SK-N-SH treated with all-trans-retinoic acid at 6 μM for 48 hours (cell line): ENCODE measurements around the gene CEACAM21.

Experiments used
- ATAC-seq: fragments of 200-7000 bp; cut with Tn5 transposase; 3 replicates; pipeline ENCODE4 v1.9.1; 2020; ENCODE audit warnings: mild to moderate bottlenecking, moderate library complexity
- ARNTL ChIP-seq: fragments of 450-650 bp; formaldehyde crosslinking; IDR thresholded peaks from 2 replicates; pipeline ENCODE4 v1.5.0; 2020; ENCODE audit warnings: low read depth, mild to moderate bottlenecking, moderate library complexity, borderline replicate concordance
- CREB5 ChIP-seq: fragments of 250-450 bp; sonication (Bioruptor Pico); IDR thresholded peaks from 2 replicates; pipeline ENCODE4 v1.5.1; 2020; ENCODE audit warnings: low read depth, mild to moderate bottlenecking, moderate library complexity
- CSRNP3 ChIP-seq: fragments of 250-450 bp; sonication (Bioruptor Pico); IDR thresholded peaks from 2 replicates; pipeline ENCODE4 v1.5.1; 2021; ENCODE audit warnings: mild to moderate bottlenecking, moderate library complexity
- ESRRG ChIP-seq: fragments of 250-450 bp; sonication (Bioruptor Pico); IDR thresholded peaks from 2 replicates; pipeline ENCODE4 v1.6.1; 2021; ENCODE audit warnings: mild to moderate bottlenecking
- GLIS3 ChIP-seq: fragments of 250-450 bp; sonication (Bioruptor Pico); IDR thresholded peaks from 2 replicates; pipeline ENCODE4 v1.5.0; 2020; ENCODE audit warnings: mild to moderate bottlenecking, moderate library complexity
- ISL1 ChIP-seq: fragments of 250-450 bp; sonication (Bioruptor Pico); IDR thresholded peaks from 2 replicates; pipeline ENCODE4 v2.1.2; 2022; ENCODE audit warnings: mild to moderate bottlenecking, moderate library complexity
- OSR1 ChIP-seq: fragments of 250-450 bp; sonication (Bioruptor Pico); IDR thresholded peaks from 2 replicates; pipeline ENCODE4 v1.8.0; 2022; ENCODE audit warnings: moderate library complexity, mild to moderate bottlenecking, inconsistent platforms
- PATZ1 ChIP-seq: fragments of 250-450 bp; sonication (Bioruptor Pico); IDR thresholded peaks from 2 replicates; pipeline ENCODE4 v1.8.0; 2020; ENCODE audit warnings: mild to moderate bottlenecking, moderate library complexity, borderline replicate concordance
- PPARA ChIP-seq: fragments of 250-450 bp; sonication (Bioruptor Pico); IDR thresholded peaks from 2 replicates; pipeline ENCODE4 v1.5.0; 2020; ENCODE audit warnings: mild to moderate bottlenecking, borderline replicate concordance
- RARB ChIP-seq: fragments of 250-450 bp; sonication (Bioruptor Pico); IDR thresholded peaks from 2 replicates; pipeline ENCODE4 v1.8.0; 2021; ENCODE audit warnings: mild to moderate bottlenecking, moderate library complexity
- SNAI2 ChIP-seq: fragments of 250-450 bp; sonication (Bioruptor Pico); IDR thresholded peaks from 2 replicates; pipeline ENCODE4 v1.5.0; 2020; ENCODE audit warnings: mild to moderate bottlenecking, moderate library complexity
- TCF4 ChIP-seq: fragments of 250-450 bp; sonication (Bioruptor Pico); IDR thresholded peaks from 2 replicates; pipeline ENCODE4 v1.8.0; 2021; ENCODE audit warnings: mild to moderate bottlenecking, moderate library complexity, borderline replicate concordance
- TOX ChIP-seq: fragments of 250-450 bp; sonication (Bioruptor Pico); IDR thresholded peaks from 2 replicates; pipeline ENCODE4 v1.8.0; 2021; ENCODE audit warnings: mild to moderate bottlenecking, moderate library complexity, borderline replicate concordance
- TSHZ2 ChIP-seq: fragments of 250-450 bp; sonication (Bioruptor Pico); IDR thresholded peaks from 2 replicates; pipeline ENCODE4 v1.5.0; 2020; ENCODE audit warnings: mild to moderate bottlenecking, moderate library complexity
- ZC3H10 ChIP-seq: fragments of 250-450 bp; sonication (Bioruptor Pico); IDR thresholded peaks from 2 replicates; pipeline ENCODE4 v1.5.1; 2021; ENCODE audit warnings: mild to moderate bottlenecking, moderate library complexity
- ZFP3 ChIP-seq: fragments of 250-450 bp; sonication (Bioruptor Pico); IDR thresholded peaks from 2 replicates; pipeline ENCODE4 v1.5.0; 2020; ENCODE audit warnings: mild to moderate bottlenecking, moderate library complexity
- ZFP30 ChIP-seq: fragments of 450-650 bp; formaldehyde crosslinking; IDR thresholded peaks from 2 replicates; pipeline ENCODE4 v1.5.0; 2022; ENCODE audit warnings: mild to moderate bottlenecking, moderate library complexity
- ZNF565 ChIP-seq: fragments of 450-650 bp; formaldehyde crosslinking; conservative IDR thresholded peaks from 2 replicates; pipeline ENCODE4 v1.5.0; 2020; ENCODE audit warnings: low read depth, mild to moderate bottlenecking, moderate library complexity
- ZNF70 ChIP-seq: fragments of 450-650 bp; formaldehyde crosslinking; IDR thresholded peaks from 2 replicates; pipeline ENCODE4 v1.5.0; 2020; ENCODE audit warnings: mild to moderate bottlenecking, moderate library complexity
- ZNF8 ChIP-seq: fragments of 450-650 bp; formaldehyde crosslinking; IDR thresholded peaks from 2 replicates; pipeline ENCODE4 v1.5.0; 2020; ENCODE audit warnings: mild to moderate bottlenecking, moderate library complexity

The CEACAM21 gene

GRCh38 chr19:41584931-41585330 is 9.0 kb downstream of the CEACAM21 start (continued):
- no peak for TF ChIP-seq ZC3H10 (CRISPR knock-in tag)
- no peak for TF ChIP-seq ESRRG (CRISPR knock-in tag)

- ATAC-seq: no peak
- no peak for TF ChIP-seq ZFP3 (CRISPR knock-in tag)
- TF ChIP-seq RARB: no peak
- TF ChIP-seq OSR1: no peak
- TF ChIP-seq TCF4 (CRISPR knock-in tag): no peak
- TF ChIP-seq TSHZ2 (CRISPR knock-in tag): no peak
- no peak for TF ChIP-seq GLIS3 (CRISPR knock-in tag)
- no peak for TF ChIP-seq ARNTL (CRISPR knock-in tag)
- no peak for TF ChIP-seq PPARA (CRISPR knock-in tag)
- TF ChIP-seq CREB5 (CRISPR knock-in tag): no peak
- no peak for TF ChIP-seq ZNF70 (CRISPR knock-in tag)
- no peak for TF ChIP-seq TOX
- TF ChIP-seq ZNF8 (CRISPR knock-in tag): no peak
- no peak for TF ChIP-seq ZFP30 (CRISPR knock-in tag)
- TF ChIP-seq ZNF565 (CRISPR knock-in tag): no peak
- TF ChIP-seq CSRNP3 (CRISPR knock-in tag): no peak
- no peak for TF ChIP-seq ESRRG (CRISPR knock-in tag)
- TF ChIP-seq ISL1 (CRISPR knock-in tag): no peak
- TF ChIP-seq, all 23 proteins: peak for 0
These were observed 10.1 kb downstream of the CEACAM21 start for GRCh38 chr19:41586064-41586463.

GRCh38 chr19:41587101-41587837 is 11.3 kb downstream of the CEACAM21 start:
- ATAC-seq: no peak
- TF ChIP-seq SNAI2 (CRISPR knock-in tag): no peak
- TF ChIP-seq OSR1: no peak
- TF ChIP-seq CREB5 (CRISPR knock-in tag): no peak
- TF ChIP-seq ZNF565 (CRISPR knock-in tag): no peak
- no peak for TF ChIP-seq ESRRG (CRISPR knock-in tag)
- TF ChIP-seq ZNF8 (CRISPR knock-in tag): no peak

GRCh38 chr19:41587838-41588210 is 11.9 kb downstream of the CEACAM21 start:
- ATAC-seq: no peak
- TF ChIP-seq ZFP3 (CRISPR knock-in tag) (no peak), ESRRG (CRISPR knock-in tag) (no peak), ZNF70 (CRISPR knock-in tag) (no peak), CREB5 (CRISPR knock-in tag) (no peak), RARB (no peak), SNAI2 (CRISPR knock-in tag) (no peak), PATZ1 (CRISPR knock-in tag) (no peak), ZNF8 (CRISPR knock-in tag) (no peak)
- TF ChIP-seq, all 23 proteins: peak for 0
